SK-MEL-5 (cell line): ENCODE results near the gene ALDH1B1. TPM values are rescaled to one million over a fixed set of nuclear protein-coding genes. Genes with fewer than 3 reads are reported as not detected.

ENCODE experiments used
- DNase-seq: peaks from one replicate; pipeline ENCODE4 v3.0.0-alpha.2; 2016; ENCODE audit warnings: low read depth, low spot score
- in situ Hi-C: cut with HindIII; loops from 2 replicates; pipeline ENCODE4 v1.10.0; 2016; ENCODE audit warnings: low sequenced_read_pairs, high pct_unique_total_duplicates, low pct_unique_long_range_greater_than_20kb
- polyA plus RNA-seq, 2 experiments: library from polyadenylated mRNA; depleted of rRNA; stranded (reverse); fragments of >200 nt; gene quantifications; 2 replicates each; pipeline ENCODE4 v1.2.3, GENCODE V29; 2015
- total RNA-seq: library from RNA; depleted of rRNA; stranded (reverse); fragments of >200 nt; shearing (Covaris generic); gene quantifications from 2 replicates; pipeline ENCODE4 v1.2.3, GENCODE V29; 2014; rRNA removed

The ALDH1B1 gene
- 48.6 and 50.2 TPM in 2 replicates for total RNA-seq
- 89.6 and 96.7 TPM in 2 replicates for polyA plus RNA-seq (2015; cell fraction: cytosol; rRNA removed)
- 10.1 and 17.2 TPM in 2 replicates for polyA plus RNA-seq (2015; cell fraction: nucleus; rRNA removed)

DNA sequence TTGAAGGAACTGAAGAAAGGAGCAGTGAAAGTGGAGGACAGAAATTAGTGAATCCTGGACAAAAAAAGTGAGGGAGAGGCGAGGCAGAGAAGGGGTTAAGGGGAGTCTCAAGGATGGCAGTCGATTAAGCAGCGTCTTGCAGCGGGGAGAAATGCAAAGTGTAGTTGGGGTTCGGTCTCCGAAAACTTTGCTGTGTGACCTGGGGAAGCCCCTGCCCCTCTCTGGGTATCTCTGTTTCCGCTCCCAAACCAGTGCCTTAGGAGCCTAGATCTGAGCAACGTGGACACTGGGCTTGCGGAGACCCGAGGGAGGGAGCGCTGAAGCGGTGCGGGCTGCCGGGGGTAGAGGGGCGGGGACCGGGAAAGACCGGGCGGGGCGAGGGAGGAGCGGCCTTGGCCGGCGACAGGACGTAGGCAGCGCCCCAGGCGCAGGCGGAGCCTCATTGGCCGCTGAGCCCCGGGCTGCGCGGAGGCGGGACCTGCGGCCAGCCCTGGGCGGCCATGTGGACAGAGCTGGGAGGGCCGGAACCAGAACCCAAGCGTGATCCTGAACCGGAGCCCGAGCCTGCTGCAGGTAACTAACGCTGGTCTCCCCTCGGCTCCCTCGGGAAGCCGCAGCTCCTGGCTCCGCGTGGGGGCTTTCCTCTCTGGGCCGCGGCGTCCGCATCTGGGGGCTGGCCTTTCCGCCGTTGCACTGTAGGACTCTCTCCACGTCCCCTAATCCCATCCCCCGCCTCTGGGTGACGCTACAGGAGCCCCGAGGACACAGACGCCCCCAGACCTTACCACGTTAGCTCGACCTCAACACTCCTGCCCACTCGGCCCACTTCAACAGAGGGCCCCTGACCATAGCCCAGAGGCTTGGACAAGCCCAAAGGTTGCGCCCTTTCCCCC is at the start of gene ALDH1B1:
ALDH1B1 (plus strand) TSS at position 468 of the 893 bp plus-strand sequence. CDS start 3,047 bp downstream, outside the sequence.
- in situ Hi-C loops = no loop called here
- DNase-seq = peak; percentile 81

DNA sequence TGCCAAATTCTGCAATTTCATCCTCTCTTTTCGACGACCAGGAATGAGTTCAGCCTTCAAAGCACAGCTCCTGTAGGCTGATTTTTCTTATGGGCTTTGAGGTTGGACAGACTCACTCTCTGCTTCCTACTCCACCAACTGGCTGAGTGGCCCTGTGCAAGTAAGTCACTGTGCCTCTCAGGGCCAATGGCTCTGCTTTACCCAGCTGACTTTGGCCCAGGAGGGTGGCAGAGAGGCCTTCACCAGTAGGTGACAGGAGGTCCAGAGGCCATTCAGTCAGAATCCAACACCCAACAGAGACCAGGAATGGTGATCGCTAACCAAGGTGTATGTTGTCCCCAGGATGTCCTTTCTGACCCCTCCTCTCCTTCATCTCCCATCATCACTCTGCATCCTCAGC is 49.5 kb upstream of the ALDH1B1 start:
- DNase-seq = no peak
- in situ Hi-C loops = no loop called here

DNA sequence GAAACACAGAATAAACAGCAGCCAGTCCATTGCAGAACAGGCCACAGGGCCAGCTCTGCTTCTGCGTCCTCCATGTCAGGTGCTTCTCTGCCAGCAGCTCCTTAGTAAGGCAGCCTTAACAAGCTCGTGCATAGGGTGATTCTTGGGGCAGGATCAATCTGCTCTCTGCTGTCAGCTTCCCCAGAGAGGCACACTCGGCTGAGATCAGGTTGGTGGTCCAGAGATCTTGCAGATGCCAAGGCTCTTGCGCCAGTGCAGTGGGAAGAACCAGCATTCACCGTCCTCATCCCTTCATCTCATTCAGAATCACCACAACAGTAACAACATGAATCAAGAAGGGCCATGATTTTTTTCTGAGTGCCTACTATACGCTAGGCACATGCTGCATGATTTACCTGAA is 49.0 kb upstream of the ALDH1B1 start:
- no peak for DNase-seq
- in situ Hi-C loops = no loop called here

DNA sequence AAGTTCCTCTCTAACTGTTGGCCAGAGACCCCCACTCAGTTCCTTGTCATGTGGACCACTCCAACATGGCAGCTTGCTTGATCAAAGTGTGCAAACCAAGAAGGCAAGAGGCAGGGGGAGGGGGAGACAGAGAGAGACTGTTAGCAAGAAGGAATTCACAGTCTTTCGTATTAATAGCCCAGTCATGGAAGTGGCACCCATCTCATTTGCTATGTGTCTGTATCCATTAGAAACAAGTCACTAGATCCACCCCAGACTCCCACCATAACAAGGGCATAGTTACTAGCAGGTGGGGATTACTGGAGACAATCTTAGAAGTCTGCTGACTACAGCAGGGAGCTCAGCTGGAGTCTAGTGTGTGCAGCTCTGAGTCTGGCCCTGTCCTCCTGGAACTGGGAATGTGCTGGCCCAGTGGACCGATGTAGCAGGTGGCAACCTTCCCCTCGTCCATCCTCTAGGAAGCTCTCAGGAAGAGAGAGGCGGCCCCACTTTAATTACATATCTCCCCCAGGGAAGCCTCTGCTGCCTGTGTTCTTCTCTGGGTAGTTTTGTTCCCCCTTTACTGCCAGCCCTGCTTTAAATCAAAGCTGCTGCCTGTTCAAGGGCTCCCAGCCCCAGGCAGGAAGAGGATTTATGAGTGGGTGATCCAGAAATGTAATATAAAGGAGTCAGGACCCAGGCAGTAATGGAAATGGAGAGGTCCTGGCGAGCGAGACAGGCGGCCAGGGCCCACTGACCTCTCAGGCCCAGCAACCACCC is 47.8 kb upstream of the ALDH1B1 start:
- in situ Hi-C loops = no loop called here

DNA sequence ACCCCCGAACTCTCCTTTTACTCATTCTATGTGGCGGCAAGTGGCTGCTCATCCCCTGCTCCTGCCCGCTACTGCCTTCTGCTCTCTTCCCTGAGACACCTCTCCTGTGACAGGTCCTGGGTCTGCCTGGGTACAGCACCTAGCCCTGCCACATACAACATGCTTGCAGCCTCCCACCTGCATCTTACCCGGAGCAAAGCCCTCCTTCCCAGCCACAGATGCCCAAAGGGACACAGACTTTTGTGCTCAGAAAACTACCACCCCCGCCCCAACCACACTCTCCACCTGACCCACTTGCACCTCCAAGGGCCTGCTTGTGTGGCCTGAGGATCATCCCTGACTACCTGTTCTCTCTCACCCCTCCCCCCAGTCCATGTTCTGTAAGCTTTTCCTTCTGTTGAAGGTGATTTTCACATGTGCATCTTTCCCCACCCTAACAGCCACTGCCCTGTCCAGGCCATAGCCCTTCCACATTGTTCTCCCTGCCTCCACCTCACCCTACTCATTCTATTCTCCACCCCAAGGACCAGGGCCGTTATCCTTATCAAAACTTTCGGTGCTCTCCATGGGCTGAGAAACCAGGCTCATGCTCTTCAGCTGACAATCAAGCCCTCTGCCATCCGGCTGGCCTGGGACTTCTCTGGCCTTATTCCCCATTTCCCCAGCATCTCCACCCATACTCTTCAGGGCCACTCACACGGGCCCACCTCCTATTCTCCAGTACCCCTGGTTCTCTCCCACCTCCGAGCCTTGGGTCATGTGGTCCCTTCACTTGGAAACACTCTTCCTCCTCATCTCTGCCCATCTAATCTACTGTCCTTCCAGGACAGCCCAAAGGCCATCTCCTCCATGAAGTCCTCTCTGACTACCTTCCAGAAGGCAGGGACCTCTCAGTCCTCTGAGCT is 46.4 kb upstream of the ALDH1B1 start:
- DNase-seq = no peak
- in situ Hi-C loops = no loop called here

More for the DNA sequence above, 47.8 kb upstream of the ALDH1B1 start:
- DNase-seq = no peak

DNA sequence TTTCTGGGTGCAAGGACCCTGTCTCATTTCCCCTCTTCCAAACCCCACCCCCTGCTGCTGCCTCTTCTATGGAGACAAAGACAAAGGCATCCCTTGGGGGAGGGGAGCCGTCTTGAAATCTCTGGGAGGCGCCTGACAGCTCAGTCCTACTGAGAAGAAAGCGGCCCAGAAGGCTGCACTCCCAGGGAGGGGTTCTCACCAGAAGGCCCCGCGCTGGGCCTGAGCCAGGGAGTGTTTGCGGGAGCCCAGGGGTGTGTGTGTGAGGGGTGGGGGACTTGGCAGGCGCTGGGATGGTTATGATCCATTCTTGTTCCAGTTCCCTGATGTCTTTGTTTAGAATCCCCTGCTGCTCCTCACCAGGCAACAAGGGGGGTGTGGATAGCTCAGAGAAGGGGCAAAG is 45.7 kb upstream of the ALDH1B1 start:
- in situ Hi-C loops = no loop called here
- no peak for DNase-seq

DNA sequence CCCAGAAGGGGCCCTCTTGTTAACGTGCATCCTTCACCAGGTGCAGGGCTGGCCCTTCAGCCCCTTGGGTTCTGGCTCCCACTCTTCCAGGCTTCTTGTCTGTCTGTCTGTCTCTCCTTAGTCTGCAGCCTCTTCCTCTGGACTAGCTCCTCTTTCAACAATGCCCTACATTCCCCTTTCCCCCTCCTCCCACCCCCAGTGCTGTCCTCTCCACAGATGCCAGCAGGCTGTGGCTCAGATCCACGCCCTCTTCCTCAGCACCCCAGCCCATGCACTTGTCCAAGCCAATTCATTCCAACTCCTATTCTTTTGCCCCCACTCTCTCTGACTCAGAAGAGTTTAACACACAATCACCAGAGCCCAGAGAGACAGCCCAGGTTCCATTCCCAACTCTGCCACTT is 45.2 kb upstream of the ALDH1B1 start:
- DNase-seq = no peak
- in situ Hi-C loops = no loop called here

DNA sequence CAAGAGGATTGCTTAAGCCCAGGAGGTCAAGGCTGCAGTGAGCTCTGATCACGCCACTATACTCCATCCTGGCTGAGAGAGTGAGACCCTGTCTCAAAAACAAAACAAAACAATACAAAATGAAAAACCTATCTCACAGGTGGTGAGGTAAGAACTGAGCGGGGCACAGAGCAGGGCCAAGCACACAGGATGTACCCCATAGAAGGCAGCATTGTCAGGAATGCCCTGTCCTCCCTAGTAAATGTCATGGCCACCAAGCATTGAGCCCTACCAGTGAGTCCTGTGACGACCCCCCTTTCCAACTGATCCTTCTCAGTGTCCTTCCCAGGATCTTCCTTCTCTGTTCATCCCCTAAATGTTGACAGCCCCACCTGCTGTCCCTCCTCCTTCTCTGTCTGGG is 44.6 kb upstream of the ALDH1B1 start:
- no peak for DNase-seq
- in situ Hi-C loops = no loop called here

DNA sequence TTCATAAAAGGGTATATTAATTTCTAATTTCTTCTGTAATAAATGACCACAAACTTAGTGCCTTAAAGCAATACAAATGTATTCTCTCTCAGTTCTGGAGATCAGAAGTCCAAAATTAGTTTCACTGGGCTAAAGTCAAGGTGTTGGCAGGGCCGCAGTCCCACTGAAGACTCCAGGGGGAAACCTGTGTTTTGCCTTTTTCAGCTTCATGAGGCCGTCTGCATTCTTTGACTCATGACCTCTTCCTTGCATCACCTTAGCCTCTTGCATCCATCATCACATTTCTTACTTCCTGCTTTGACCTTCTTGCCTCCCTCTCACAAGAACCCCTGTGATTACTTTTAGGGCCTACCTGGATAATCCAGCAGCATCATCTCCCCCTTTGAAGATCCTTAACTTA is 42.0 kb upstream of the ALDH1B1 start:
- no peak for DNase-seq
- in situ Hi-C loops = no loop called here

DNA sequence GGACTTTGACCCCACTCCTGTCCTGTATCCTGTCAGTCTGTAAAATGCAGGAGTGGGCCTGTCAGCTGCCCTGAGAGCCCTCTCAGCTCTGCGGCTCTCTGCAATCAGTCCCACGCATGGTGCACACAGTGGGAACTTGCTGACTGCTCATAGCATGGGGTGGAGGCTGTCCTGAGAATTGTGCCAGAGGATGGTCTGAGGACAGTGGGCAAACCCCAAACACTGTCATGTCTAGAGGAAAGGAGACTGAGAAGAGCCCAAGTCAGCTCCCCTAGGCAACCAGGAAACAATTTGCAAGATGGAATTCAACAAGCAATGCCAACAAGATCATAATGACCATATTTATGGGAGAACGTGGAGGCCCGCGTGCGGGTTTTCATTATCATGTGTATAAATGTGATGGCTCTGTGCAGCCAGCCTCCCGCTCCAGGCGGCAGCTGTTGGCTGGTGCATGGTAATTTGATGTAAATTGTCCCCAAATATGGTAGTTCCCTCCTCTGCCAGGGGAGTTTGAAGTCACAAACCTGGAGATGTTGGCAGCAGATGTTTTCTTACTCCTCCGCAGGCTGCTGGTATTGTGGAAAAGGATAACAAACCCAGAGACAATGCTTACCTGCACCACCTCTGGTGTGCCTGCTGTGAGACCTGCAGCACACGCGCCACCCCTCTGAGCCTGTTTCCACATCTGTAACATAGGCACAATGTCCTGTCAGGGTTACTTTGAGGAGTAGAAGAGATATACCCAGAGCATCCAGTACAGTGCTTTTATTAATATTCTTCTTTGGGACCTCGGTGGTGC is 39.8 kb upstream of the ALDH1B1 start:
- no peak for DNase-seq
- in situ Hi-C loops = no loop called here

DNA sequence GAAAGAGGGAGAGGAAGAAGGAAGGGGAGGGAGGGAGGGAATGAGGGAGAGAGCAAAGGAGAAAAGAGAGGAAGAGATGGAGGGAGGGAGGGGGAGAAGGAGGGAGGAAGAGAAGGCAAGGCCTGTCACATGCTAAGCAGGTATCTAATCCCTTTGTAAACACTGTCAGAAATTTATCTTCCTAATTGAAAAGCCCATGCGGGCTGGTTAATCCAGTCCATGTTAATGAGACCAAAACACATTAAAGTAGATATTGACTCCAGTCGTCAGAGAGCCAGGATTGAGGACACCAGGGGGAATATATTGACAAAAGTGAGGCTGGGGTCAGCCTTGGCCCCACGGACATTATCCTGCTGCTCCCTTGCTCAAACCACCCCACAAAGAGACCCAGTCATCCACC is 37.4 kb upstream of the ALDH1B1 start:
- no peak for DNase-seq
- in situ Hi-C loops = no loop called here

DNA sequence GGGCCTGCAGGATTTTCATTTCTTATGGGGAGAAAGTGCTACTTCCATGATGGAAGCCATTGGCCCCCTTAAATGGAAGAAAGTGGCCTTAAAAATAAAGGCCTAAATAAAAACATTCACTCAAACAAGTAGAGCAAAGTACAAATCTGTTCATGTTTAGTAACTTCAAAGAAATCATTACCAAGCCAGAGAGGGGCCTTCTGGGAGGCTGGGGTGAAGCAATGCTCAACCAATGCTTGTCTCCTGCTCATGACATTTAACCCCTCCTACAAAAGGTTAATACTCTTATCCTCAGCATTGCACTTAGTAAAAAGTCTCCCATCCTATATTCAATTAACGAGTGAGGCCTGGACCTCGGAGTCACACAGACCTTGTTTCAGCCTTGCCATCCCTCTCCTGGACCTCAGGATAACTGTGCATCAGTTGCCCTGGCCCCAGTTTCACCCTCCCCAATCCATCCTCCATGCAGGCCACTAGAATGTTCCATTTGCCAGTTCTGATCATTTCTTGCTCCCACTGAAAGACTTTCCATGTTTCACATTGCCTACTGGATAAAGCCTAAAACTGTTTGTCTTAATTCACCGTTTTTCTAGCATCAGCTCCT is 36.9 kb upstream of the ALDH1B1 start:
- in situ Hi-C loops = no loop called here
- no peak for DNase-seq

DNA sequence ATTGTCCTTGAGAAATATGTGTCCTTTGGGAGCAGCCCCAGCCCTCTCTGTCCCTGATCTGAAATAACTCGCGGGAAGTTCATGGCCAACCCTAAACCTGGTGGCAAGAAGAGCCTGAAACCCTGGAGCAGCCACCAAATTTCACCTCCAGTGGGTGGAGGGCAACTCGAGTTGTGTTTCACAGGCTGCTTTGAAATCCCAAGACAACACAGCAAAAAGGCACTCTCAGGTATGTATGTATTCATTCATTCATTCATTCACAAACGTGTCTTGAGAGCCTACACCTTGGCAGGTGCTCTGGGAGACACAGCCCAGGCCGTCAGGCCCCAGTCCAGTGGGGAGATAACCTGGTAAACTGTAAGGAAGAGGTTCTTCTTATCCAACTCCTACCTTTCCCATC is 35.7 kb upstream of the ALDH1B1 start:
- no peak for DNase-seq
- in situ Hi-C loops = no loop called here

DNA sequence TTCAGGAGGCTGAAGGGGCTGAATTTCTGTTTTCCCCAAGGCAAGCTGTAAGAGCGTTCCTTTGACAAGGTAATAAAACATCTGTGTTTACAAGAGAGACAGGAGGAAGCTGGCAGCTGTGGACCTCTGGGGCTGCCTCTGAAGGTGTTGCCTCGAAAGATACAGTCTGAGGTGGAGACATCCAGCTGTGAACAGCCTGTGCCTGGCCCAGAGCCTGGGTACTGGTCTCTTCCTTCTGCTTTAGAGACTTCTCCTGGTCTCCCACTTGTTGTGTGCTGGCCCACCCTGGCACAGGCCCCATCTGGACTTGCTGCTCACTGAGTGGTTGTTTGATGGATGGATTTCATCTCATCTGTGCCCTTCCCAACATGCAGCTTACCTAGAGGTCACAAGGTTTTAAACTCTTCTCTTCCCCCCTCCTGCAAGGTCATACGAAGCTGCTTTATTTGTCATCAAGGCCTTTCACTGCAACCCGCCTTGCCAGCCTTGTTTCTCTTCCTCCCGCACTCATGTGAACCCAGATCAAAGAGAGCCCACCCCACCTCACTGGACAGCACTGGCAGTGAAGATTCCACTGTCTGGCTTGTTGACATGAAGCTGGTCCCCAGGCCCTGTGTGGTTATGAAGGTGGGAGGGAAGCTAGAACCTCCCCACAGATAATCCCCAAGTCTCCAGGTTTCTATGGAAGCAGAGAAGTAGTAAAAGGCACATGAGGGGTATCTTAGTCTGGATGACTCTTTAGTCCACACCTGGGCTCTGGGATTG is 35.0 kb upstream of the ALDH1B1 start:
- in situ Hi-C loops = no loop called here
- DNase-seq = no peak

DNA sequence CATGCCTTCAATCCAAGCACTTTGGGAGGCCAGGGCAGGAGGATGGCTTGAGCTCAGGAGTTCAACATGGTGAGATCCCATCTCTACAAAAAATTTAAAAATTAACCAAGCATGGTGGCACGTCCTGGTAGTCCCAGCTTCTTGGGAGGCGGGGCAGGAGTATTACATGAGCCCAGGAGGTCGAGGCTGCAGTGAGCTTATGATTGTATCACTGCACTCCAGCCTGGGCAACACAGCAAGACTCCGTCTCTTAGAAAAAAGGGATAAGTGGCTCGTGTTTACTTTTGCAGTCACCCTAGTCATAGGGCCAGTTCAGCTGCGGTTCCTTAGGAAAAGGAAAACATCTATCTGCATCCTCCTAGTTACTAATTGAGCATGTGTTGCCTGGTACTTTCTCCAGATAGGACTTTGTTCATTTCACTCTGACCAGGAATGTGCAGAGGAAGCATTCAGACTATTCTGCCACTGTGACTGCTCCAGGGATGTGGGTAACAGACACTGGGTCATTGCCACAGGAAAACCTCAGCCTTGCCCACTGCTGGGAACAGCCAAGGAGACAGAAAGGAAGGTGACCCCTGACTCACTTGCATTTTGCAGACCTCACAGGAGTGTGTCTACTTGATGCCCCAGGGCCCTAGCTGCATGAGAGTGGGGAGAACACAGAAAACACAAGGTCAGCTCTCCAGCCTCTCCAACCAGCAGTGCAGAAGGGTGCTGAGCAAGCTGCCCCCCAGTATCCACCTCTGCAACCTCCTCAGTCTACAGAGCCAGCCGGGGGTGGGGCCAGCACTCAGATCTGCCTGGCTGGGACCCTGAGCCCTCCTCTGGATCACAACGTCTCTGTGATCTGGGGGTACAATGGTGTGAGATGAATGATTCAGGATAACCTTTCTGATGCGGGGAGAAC is 33.9 kb upstream of the ALDH1B1 start:
- in situ Hi-C loops = no loop called here
- DNase-seq = no peak
